Activated gamma-delta T cell (primary cell): ENCODE data around the gene TPSB2.
"Not testable (repeated sequence)": the region's sequence is repeated elsewhere in the genome, so short reads cannot be mapped to it uniquely, and the experiment has no call there.

Source experiments
- DNase-seq: peaks from one replicate; lab custom pipeline; 2025; lab: John Stamatoyannopoulos, UW

TPSB2 gene

GRCh38 chr16:1261131-1261892 lies 31.3 kb upstream of the TPSB2 start:
- no peak for DNase-seq

- DNase-seq: no peak
Measured at GRCh38 chr16:1260101-1260680, 30.2 kb upstream of the TPSB2 start.

- DNase-seq: no peak
Measured at GRCh38 chr16:1259760-1260068, 29.7 kb upstream of the TPSB2 start.

GRCh38 chr16:1258906-1259759 lies 29.1 kb upstream of the TPSB2 start:
- DNase-seq: no peak

- DNase-seq: no peak
Measured at GRCh38 chr16:1258225-1258600, 28.2 kb upstream of the TPSB2 start.

DNA sequence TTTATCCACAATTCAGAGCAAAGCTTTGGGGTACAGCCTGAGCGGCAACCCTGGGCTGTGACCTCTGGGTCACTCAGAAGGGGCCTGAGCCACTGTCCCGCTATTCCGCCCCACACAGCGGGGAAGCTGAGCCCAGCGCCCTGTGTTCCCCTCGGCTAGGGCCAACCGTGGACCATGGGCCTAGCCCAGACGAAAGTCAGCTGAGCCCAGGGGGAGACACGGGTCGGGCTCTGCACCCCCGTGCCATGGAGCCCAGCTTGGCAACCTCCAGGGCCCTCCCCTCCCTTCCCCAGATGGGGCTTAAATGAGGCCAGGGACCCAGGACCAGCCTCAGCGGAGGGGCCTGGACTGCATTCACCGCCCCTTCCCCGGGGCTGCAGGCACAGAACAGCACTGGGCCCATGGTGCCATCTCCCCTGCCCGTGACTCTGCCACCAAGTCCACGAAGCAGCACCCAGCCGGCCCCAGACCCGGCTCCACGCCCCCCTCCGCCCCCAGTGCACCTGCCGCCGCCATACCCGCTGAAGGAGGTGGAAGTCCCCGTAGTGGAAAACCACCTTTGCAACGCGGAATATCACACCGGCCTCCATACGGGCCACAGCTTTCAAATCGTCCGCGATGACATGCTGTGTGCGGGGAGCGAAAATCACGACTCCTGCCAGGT lies 27.7 kb upstream of the TPSB2 start:
- no peak for DNase-seq

DNA sequence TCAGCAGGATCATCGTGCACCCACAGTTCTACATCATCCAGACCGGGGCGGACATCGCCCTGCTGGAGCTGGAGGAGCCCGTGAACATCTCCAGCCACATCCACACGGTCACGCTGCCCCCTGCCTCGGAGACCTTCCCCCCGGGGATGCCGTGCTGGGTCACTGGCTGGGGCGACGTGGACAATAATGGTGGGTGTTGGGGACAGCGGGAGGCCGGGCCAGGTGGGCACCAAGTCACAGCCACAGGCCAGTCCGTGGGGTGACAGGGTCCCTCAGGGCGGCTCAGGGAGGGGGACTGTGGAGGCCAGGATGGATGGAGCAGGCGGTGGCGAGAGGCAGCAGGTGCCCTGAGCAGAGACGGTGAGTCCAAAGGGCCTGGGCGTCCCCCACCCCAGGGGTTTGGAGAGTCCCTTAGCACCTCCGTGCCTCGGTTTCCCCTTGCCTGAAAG lies 26.9 kb upstream of the TPSB2 start:
- DNase-seq: no peak

DNA sequence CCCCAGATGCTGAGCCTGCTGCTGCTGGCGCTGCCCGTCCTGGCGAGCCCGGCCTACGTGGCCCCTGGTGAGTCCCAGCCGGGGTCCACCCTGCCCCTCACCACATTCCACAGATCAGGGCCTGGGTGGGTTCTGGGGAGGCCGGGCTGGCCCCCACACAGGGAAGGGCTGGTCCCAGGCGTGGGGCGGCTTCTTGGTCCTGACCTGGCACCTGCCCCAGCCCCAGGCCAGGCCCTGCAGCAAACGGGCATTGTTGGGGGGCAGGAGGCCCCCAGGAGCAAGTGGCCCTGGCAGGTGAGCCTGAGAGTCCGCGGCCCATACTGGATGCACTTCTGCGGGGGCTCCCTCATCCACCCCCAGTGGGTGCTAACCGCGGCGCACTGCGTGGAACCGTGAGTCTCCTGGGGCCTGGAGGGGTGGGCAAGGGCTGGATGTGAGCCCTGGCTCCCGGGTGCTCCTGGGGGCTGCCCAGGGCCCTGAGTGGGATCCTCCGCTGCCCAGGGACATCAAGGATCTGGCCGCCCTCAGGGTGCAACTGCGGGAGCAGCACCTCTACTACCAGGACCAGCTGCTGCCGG lies 26.4 kb upstream of the TPSB2 start:
- not testable (repeated sequence) for DNase-seq

DNA sequence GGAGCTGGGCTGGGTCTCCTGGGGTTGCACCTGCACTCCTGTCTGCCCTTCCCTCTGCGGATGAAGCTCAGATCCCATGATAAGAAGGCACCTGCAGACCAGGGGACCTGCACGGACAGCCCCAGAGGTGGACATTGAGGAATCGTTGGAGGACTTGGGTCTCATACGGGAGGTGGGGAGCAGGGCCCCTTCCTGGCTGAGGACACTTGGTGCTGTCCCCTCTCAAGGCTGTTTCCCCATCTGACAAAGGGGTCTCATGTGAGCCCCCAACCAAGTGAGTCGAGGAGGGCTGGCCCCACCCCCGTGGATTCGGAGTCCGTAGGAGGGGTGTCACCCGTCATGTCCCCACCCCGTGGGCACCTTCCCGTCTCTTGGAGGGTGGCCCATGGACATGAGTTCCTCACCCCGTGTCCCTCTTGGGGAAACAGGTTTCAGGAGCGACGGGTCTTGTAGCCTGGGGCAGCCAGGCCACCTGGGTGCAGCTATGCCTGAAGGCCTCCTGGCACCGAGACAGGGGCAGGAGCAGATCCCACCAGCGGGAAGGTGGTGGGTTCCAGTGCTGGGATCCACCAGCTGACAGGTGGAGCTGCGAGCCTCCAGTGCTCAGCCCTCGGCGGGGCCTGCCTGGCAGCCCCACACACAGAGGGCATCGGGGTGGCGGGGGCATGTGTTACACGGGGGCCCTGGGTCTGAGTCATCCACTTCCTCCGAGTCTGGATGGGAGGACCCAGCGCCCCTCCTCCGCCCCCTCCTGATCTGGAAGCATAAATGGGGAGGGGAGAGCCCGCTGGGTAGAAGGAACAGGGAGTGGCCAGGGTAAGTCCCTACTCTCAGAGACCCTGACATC lies 25.5 kb upstream of the TPSB2 start, which contains the start of gene TPSD1:
Gene TPSD1 (plus strand): TSS at position 794 of the 847 bp plus-strand sequence. CDS start 212 bp downstream, outside the sequence.
- not testable (repeated sequence) for DNase-seq

DNA sequence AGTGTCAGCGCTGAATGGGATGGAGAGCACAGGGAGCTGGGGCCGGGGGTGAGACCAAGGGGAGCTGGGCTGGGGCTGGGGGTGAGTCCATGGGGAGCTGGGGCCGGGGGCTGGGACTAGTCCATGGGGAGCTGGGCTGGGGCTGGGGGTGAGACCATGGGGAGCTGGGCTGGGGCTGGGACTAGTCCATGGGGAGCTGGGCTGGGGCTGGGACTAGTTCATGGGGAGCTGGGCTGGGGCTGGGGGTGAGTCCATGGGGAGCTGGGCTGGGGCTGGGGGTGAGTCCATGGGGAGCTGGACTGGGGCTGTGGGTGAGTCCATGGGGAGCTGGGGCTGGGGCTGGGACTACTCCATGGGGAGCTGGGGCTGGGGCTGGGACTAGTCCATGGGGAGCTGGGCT lies 24.8 kb upstream of the TPSB2 start:
- not testable (repeated sequence) for DNase-seq

- not testable (repeated sequence) for DNase-seq
Measured at GRCh38 chr16:1253701-1254364, 23.8 kb upstream of the TPSB2 start.

DNA sequence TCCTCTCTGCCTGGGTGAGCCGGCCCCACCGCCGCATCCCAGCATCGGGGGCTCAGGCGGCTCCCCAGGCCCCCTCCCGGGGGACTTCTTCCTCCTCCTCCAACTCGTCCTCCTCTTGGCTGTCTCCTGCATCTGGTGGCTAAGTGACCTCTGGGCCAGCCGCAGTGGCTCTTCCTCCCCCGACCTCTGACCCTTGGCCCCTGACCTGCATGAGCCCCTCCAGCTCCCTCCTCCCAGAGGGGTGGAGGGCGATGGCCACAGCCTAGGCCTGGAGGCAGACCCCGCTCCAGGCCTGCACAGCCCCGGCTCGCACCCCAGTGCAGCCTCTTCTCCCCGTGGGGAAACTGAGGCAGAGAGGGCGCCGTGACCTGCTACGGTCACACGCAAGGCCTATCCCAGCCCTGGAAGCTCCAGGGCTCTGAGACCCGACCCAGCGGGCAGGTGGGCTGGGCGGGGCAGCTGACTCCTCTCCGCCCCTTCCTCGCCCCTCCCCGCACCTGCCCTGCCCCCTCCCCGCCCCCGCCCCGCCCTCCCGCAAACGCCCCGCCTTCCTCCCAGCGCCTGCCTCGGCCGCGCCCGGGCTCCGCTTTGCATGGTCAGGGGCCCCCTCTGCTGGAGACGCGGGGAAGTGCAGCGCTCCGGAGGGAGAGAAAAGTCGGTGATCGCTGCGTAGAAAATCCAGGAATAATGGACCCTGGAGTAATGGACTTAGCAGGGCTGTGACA lies 19.2 kb upstream of the TPSB2 start:
- DNase-seq: not testable (repeated sequence)

DNA sequence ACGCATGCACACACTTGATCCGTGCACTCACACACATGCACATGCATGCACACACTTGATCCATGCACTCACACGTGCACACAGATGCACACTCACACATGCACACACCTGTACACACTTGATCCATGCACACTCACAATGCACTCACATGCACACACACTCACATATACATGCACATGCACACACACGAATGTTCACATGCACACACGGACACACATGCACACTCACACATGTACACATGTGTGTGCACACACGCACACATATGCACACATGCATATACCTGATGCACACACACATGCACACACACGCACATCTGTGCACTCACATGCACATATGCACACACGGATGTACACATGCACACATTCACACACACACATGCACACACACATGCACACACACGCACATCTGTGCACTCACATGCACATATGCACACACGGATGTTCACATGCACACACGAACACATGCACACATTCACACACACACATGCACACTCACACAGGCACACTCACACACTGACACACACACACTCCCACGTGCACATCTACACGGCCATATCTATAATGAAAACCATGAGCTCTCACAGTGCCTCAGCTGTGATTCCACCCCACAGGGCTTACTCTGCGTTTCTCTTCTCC lies 18.0 kb upstream of the TPSB2 start:
- not testable (repeated sequence) for DNase-seq

- DNase-seq: no peak
Measured at GRCh38 chr16:1245452-1246020, 15.6 kb upstream of the TPSB2 start.

GRCh38 chr16:1244881-1245280 lies 14.9 kb upstream of the TPSB2 start:
- no peak for DNase-seq

GRCh38 chr16:1243907-1244850 lies 14.2 kb upstream of the TPSB2 start:
- DNase-seq: not testable (repeated sequence)

GRCh38 chr16:1243363-1243762 lies 13.4 kb upstream of the TPSB2 start:
- not testable (repeated sequence) for DNase-seq

DNA sequence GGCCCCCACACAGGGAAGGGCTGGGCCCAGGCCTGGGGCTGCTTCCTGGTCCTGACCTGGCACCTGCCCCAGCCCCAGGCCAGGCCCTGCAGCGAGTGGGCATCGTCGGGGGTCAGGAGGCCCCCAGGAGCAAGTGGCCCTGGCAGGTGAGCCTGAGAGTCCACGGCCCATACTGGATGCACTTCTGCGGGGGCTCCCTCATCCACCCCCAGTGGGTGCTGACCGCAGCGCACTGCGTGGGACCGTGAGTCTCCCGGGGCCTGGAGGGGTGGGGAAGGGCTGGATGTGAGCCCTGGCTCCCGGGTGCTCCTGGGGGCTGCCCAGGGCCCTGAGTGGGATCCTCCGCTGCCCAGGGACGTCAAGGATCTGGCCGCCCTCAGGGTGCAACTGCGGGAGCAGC lies 11.1 kb upstream of the TPSB2 start:
- DNase-seq: not testable (repeated sequence)
